Uterus (tissue), 2 donors: ENCODE results near the gene CAMK2D.

Source experiments
- POLR2A ChIP-seq, 2 donors: fragments of 450-650 bp; IDR thresholded peaks; one replicate each; pipeline ENCODE4 v1.6.1; 2016; ENCODE audit warnings: antibody characterized with exemption in 2 of 2, mild to moderate bottlenecking in 1 of 2, moderate library complexity in 1 of 2
- TF ChIP-seq, protein P1 (sequence below), 4 experiments: fragments of 200-600 bp in 2 of 4; fragments of 450-650 bp in 2 of 4; sonication (generic) in 2 of 4; IDR thresholded peaks; one replicate each; pipeline ENCODE4 v1.5.1; 2016 to 2019; ENCODE audit warnings: antibody characterized with exemption in 4 of 4, mild to moderate bottlenecking in 2 of 4, moderate library complexity in 1 of 4

DNA sequence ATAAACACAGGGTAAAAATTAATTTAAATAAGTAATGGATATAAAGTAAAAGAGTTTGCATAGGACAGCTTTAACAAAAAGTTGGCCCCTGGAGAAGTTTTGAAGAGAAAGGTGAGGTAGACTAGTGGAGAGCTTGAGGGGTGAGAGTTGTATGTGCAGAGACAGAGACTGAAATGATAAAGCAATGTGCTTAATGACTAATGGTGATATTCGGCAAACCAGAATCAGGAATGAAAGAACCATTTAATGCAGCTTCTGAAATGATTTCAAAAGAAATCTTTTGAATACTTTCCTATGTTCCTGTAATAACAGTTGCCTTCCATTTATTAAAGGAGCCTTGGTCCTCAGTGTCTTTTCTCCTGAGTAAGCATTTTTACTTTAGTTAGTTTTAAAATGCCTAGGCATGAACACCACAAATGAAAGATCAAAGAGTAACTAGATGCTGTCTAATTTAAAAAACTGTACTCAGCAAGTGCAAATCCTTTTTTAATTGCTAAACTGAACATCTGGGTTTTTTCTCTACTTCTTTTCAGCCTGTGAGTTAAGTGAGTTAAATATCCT, 28.5 kb downstream of the CAMK2D start:
- TF ChIP-seq, protein P1, sequence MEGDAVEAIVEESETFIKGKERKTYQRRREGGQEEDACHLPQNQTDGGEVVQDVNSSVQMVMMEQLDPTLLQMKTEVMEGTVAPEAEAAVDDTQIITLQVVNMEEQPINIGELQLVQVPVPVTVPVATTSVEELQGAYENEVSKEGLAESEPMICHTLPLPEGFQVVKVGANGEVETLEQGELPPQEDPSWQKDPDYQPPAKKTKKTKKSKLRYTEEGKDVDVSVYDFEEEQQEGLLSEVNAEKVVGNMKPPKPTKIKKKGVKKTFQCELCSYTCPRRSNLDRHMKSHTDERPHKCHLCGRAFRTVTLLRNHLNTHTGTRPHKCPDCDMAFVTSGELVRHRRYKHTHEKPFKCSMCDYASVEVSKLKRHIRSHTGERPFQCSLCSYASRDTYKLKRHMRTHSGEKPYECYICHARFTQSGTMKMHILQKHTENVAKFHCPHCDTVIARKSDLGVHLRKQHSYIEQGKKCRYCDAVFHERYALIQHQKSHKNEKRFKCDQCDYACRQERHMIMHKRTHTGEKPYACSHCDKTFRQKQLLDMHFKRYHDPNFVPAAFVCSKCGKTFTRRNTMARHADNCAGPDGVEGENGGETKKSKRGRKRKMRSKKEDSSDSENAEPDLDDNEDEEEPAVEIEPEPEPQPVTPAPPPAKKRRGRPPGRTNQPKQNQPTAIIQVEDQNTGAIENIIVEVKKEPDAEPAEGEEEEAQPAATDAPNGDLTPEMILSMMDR (IDR thresholded peaks at IDR 0.05): no peak
- no peak for TF ChIP-seq POLR2A (IDR thresholded peaks at IDR 0.05)
